ENCODE results near the gene LRCH1. TPM values are rescaled to one million over a fixed set of nuclear protein-coding genes. Genes with fewer than 3 reads are reported as not detected.

Gene LRCH1
- total RNA-seq, 1 experiment from 2014 or later = 27.0 TPM

DNA sequence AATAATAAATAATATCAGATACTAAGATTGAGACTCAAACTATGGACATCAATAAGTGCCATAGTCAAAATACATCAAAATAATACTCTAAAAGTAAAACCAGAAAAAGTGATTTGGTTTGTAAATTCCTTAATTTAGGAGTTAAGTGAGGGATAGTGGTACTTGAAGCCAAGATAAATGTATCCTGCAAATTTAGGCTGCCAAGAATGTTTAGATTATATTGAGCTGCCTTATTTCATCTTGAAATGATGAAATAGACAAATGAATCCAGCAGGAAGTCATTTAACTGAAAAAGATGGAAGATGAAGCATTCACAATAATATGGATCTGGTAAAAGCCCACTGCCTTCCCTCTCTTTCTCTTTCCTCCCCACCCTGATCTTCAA, 112.3 kb downstream of the LRCH1 start:
- no peak for TF ChIP-seq CTCF (IDR thresholded peaks at IDR 0.05; ENCODE audit: insufficient read depth in 1 of 2, low read depth in 1 of 2, low read length in 1 of 2, severe bottlenecking in 1 of 2, unreplicated experiment in 1 of 2)
- Histone ChIP-seq H3K36me3 (ENCODE audit: control insufficient read depth, insufficient read depth, low read length) (no peaks in the 10 kb centered on the region; the same call in 1 of the 2 replicates), H3K4me1 (peaks cover 72% of the 10 kb centered on the region), H3K9me3 (peaks cover under 1% of the 10 kb centered on the region; the same call in 1 of the 2 replicates), H3K27me3 (replicated peaks; ENCODE audit: control insufficient read depth, insufficient read depth, low read length) (no peaks in the 10 kb centered on the region), H3K4me3 (ENCODE audit: low read depth, low read length) (no peak overlapping the region)
- peak overlapping the region; percentile 89 for H3K27ac Mint-ChIP-seq (ENCODE audit: unreplicated experiment)
- BruUV-seq (replicated peaks) = no TSS peak
- ChIA-PET POLR2A (interaction anchor here (0.6 kb wide), 1 partner anchor 41 kb away, joined by 3 read pairs; no protein-coding TSS in a partner anchor), CTCF (interaction anchor here (1.2 kb wide), 1 partner anchor 23 kb away, joined by 5 read pairs; no protein-coding TSS in a partner anchor)
- peaks cover 68% of the 10 kb centered on the region for H3K4me1 Mint-ChIP-seq (ENCODE audit: low read depth, unreplicated experiment)
- H3K27me3 Mint-ChIP-seq (ENCODE audit: insufficient read depth, unreplicated experiment) = no peaks in the 10 kb centered on the region
- H3K9me3 Mint-ChIP-seq (ENCODE audit: unreplicated experiment) = peaks cover 9% of the 10 kb centered on the region
- H3K4me3 Mint-ChIP-seq (ENCODE audit: unreplicated experiment) = peak overlapping the region; percentile 67
- intact Hi-C loops (cut with micrococcal nuclease; ENCODE audit: unreplicated experiment) = loop anchor here (5.0 kb wide), 1 partner anchor 52 kb away; no protein-coding TSS in a partner anchor
- H3K36me3 Mint-ChIP-seq (ENCODE audit: insufficient read depth, unreplicated experiment) = peaks cover 43% of the 10 kb centered on the region
- DNase-seq = no peak

DNA sequence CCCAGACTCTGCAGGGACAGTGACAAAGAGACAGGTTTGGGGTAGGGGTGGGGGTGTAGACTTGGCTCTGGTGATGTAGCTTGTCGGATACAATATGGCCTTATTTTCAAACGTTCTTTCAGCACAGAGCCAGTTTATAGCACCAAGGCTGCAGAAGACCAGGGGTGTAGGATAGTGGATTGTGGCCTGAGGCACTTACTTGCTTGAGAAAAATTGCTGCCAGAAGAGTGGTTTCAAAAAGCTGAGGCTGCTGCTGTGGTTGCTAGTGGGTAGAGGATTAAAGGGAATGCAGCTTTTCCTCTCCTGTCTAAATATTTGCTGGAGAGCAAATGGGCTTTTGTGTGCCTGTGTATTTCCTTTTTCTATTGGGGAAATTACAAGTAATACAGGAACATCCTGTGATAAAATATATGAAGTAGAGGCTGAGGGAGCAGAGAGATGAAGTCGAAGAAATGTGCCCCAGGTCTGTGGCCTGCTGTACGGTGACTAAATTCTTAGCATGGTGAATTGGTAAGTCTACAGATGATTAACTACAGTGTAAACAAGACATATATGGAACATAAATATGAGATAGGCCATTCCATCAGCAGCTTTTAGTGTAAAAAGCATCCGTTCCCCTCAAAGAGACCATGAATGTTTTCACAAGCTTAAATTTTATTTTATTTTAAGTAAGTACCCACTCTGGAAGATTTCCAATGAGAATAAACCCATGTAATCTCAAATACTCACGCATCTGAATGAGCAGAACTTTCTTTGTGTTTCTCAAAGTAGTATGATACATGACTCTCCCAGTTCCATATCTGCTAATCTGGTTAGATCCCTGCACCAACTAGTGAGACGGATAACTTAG, 112.9 kb downstream of the LRCH1 start:
- Mint-ChIP-seq H3K27me3 (ENCODE audit: insufficient read depth, unreplicated experiment) (no peaks in the 10 kb centered on the region), H3K4me3 (ENCODE audit: unreplicated experiment) (peak overlapping the region; percentile 67), H3K9me3 (ENCODE audit: unreplicated experiment) (peaks cover 3% of the 10 kb centered on the region), H3K36me3 (ENCODE audit: insufficient read depth, unreplicated experiment) (peaks cover 43% of the 10 kb centered on the region), H3K27ac (ENCODE audit: unreplicated experiment) (peak overlapping the region; percentile 89), H3K4me1 (ENCODE audit: low read depth, unreplicated experiment) (peaks cover 62% of the 10 kb centered on the region)
- Histone ChIP-seq H3K4me1 (peaks cover 66% of the 10 kb centered on the region), H3K9me3 (no peaks in the 10 kb centered on the region), H3K4me3 (ENCODE audit: low read depth, low read length) (no peak overlapping the region), H3K27me3 (replicated peaks; ENCODE audit: control insufficient read depth, insufficient read depth, low read length) (no peaks in the 10 kb centered on the region), H3K36me3 (ENCODE audit: control insufficient read depth, insufficient read depth, low read length) (no peaks in the 10 kb centered on the region; the same call in 1 of the 2 replicates)
- ChIA-PET POLR2A (interaction anchor here (0.6 to 1.4 kb wide), 2 partner anchors 19 to 42 kb away, joined by 3 to 4 read pairs; no protein-coding TSS in a partner anchor), CTCF (interaction anchor here (1.2 kb wide), 1 partner anchor 23 kb away, joined by 5 read pairs; no protein-coding TSS in a partner anchor)
- peak in 1 of 2 experiments; percentile 53 for DNase-seq
- BruUV-seq (replicated peaks) = TSS peak; percentile 99
- intact Hi-C loops (cut with micrococcal nuclease; ENCODE audit: unreplicated experiment) = loop anchor here (1.0 to 5.0 kb wide), 3 partner anchors 18 to 59 kb away; no protein-coding TSS in a partner anchor
- no peak for TF ChIP-seq CTCF (IDR thresholded peaks at IDR 0.05; ENCODE audit: insufficient read depth in 1 of 2, low read depth in 1 of 2, low read length in 1 of 2, severe bottlenecking in 1 of 2, unreplicated experiment in 1 of 2)

DNA sequence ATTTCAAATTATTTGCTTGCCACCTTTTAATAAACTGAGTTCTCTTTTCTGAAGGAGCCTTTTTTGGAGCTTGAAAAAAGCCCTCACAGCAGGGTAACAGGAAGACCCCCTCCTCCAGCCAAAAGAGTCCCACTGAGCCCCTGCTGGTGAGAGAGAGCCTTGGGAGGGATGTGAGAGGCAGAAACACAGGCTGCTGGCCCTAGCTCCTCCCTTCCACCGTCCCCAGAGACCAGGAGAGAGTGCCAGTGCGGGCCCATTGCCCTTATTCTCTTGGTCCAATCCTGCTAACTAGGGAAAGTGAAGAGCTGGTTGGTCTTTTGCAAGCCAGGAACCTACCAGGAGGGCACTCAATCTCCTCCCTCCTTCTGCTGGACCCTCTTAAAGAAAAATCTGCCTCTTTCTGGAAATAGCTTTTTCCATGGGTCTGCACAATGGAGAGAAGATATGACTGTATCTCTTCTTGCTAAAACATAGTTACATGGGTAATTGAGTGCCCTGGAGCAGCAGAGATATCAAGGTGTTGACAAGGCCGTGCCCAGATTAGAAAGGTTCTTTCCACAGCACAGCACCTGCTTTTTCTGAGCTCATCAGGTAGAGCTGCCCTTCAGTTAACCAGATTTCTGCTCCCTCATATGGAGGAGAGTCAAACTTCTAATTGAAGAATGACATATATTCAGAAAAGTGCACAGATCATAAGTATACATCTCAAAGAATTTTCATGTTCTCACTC, 113.9 kb downstream of the LRCH1 start:
- no peak overlapping the region for H3K4me3 ChIP-seq (ENCODE audit: low read depth, low read length)
- peaks cover 55% of the 10 kb centered on the region for H3K4me1 ChIP-seq
- DNase-seq = no peak
- CTCF ChIA-PET = no interaction called here
- no TSS peak for BruUV-seq (replicated peaks)
- H3K36me3 Mint-ChIP-seq (ENCODE audit: insufficient read depth, unreplicated experiment) = peaks cover 43% of the 10 kb centered on the region
- H3K27me3 ChIP-seq (replicated peaks; ENCODE audit: control insufficient read depth, insufficient read depth, low read length) = no peaks in the 10 kb centered on the region
- H3K4me3 Mint-ChIP-seq (ENCODE audit: unreplicated experiment) = no peak overlapping the region
- intact Hi-C loops (cut with micrococcal nuclease; ENCODE audit: unreplicated experiment) = loop anchor here (1.0 to 5.0 kb wide), 3 partner anchors 17 to 60 kb away; no protein-coding TSS in a partner anchor
- no peaks in the 10 kb centered on the region for H3K9me3 Mint-ChIP-seq (ENCODE audit: unreplicated experiment)
- H3K27me3 Mint-ChIP-seq (ENCODE audit: insufficient read depth, unreplicated experiment) = no peaks in the 10 kb centered on the region
- H3K4me1 Mint-ChIP-seq (ENCODE audit: low read depth, unreplicated experiment) = peaks cover 51% of the 10 kb centered on the region
- TF ChIP-seq CTCF (IDR thresholded peaks at IDR 0.05; ENCODE audit: insufficient read depth in 1 of 2, low read depth in 1 of 2, low read length in 1 of 2, severe bottlenecking in 1 of 2, unreplicated experiment in 1 of 2) = no peak
- H3K9me3 ChIP-seq = no peaks in the 10 kb centered on the region
- POLR2A ChIA-PET = interaction anchor here (1.4 kb wide), 1 partner anchor 18 kb away, joined by 4 read pairs; no protein-coding TSS in a partner anchor
- no peaks in the 10 kb centered on the region; the same call in 1 of the 2 replicates for H3K36me3 ChIP-seq (ENCODE audit: control insufficient read depth, insufficient read depth, low read length)
- H3K27ac Mint-ChIP-seq (ENCODE audit: unreplicated experiment) = peak overlapping the region; percentile 89

Measured in Caco-2 (cell line).